Stimulated activated CD8-positive, alpha-beta memory T cell treated with anti-CD3 and anti-CD28 coated beads, Interleukin-2, amount 100 ng/mL, for 1 hour (primary cell): ENCODE measurements around the gene SCP2.

Source experiments
- DNase-seq, 2 donors: peaks; one replicate each; pipeline ENCODE4 v3.0.0-alpha.2; 2020; ENCODE audit warnings: low read depth in 2 of 2

SCP2 gene

DNA sequence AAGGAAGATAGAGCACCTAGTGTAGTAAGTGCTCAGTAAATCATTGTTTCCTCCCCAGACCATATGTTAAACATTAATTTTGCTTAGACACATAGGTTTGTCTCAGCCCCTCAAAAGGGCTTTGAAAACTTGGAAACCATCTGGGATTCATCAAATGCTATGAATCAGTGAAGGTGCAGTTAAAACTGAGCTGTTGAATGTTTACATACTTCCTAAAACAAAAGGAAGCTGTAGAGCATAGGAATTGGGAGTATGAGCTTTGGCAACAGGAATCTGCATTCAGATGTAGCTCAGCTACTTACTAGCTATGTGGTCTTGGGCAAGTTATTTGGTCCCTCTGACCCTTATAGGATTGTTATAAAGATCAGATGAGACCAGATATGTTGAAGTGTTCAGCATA is 116.2 kb downstream of the SCP2 start:
- no peak for DNase-seq

- no peak for DNase-seq
Observed at GRCh38 chr1:53044926-53045325, 117.8 kb downstream of the SCP2 start.

DNA sequence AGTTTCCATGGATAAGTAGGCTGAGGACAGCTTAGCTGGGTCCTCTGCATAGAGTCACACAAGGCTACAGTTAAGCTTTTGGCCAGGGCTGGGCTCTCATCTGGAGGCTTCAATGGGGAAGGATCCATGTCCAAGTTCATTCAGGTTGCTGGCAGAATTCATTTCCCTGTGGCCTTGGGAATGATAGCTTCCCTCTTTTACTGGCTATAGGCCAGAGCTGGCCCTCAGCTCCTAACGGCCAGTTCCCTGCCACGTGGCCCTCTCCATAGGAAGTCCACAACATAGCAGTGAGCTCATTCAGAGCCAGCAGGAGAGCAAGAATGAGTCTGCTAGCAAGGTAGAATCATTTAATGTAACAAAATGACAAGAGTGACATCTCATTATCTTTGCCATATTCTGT is 119.9 kb downstream of the SCP2 start:
- no peak for DNase-seq

DNA sequence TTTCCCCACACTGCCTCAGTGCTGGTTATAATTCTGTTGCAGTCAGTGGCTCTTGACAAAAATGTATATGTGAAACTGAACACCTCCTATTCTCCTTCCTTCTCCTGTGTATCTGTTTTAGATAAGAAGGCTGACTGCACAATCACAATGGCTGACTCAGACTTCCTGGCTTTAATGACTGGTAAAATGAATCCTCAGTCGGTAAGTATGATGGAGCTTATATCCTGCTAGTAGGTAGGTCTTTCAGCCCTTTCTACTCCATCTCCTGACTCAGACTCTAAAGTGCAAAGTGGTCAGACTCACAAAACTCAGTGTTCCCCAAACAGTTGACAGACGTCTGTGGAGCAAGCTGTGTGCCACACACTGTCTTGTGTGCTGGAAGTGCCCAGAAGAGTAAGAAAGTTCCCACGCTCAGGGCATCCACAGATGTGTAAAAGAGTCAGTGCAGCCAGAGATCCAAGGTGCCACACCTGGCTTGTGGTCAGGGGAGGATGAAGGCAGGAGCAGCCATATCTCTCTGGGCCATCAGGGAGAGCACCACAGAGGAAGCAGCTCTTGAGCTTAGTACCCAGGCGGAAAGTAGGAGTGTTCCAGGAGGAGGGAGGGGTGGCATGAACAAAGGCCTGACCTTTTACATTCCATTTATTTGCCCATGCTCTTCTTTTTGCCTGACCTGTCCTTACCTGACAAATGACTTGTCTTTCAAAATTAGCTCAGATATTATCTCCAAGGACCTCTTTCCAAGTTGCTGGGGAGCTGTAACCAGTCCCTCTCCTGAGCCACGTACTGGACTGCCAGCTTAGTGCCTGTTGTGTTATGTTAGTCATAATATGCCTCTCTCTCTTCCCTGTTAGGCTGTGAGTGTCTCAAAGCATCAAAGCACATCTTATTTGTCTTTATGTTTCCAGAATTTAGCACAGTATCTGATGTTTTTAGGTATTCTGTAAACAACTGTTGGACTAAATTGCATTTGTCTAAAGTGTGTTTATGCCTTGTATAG is 121.0 kb downstream of the SCP2 start:
- no peak for DNase-seq

DNA sequence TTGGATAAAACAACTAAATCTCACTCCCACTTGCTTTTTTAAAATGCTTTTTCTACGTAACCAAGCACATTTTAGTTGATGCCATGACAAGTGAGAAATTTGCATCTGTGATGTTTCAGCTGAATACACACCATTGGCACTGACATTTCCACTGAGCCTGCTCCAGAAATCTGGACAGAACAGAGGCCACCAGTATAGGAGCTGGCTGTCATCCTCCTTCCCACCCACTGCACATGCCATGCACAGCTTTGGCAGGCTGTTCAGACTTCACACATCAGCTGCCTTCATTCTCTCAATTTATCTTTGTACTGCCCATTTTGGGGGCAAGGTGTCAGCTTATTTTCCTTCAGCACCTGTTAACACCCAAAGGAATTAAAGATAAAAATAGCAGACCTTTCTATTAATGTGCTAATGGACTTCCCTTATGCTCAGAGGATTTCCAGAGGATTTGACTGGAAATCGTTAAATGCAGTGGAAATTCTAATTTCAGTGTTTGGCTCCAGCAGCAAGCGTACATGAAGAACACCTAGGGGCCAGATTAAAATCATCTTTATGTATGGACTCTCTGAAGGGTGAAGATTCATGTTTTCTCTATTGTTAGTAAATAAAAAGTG is 122.0 kb downstream of the SCP2 start:
- no peak for DNase-seq

GRCh38 chr1:53049574-53049967 is 122.5 kb downstream of the SCP2 start:
- no peak for DNase-seq

DNA sequence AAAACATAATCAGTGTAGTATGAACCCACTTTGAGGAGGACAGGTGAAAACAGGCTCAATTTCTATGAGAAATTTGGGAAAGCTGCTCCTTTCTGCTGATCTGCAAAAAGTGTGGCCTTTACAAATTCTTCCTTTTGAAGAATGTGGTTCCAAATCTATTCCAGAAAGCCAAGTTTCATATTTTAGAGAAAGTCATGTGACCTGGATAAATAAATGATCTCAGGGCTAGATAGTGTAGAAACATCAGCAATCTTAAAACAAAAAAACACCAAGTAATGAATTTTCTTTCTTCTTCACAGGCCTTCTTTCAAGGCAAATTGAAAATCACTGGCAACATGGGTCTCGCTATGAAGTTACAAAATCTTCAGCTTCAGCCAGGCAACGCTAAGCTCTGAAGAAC is 123.2 kb downstream of the SCP2 start:
- DNase-seq = no peak

DNA sequence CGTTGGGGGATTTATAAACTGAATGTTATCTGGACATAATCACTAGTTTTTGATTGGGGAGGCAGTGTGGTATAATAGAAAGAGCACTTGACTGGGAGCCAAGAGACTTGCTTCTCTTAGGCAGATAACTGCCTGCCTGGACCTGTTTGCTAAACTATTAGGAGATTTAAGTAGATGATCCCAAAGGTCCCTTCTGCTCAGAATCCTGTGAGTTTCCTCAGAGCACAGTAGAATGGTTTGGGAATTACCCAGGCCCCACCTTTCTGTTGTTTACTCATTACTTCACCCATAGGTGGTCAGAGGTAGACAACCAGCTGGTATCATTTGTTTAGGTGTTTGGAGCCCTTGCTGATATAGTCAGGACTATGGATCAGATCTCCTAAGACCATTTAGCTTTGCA is 124.6 kb downstream of the SCP2 start:
- no peak for DNase-seq

DNA sequence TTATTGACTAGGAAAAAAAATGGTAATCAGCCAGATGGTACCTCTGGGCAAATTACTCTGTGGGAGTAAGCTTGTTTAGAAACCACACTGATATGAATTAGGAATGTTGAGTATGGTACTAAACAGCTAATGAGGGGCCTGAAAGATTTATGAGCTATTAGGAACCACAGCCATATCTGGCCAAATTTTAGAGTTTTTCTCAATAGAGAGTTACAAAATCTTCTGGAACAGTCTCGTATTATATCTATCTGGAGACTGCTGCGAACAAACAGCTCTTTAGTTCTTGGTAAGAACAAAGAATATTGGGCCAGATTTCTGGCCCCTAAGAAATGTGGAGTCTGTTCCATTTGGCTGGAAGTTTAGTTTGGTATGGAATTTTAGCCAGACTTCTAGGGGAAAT is 130.1 kb downstream of the SCP2 start:
- DNase-seq = no peak

DNA sequence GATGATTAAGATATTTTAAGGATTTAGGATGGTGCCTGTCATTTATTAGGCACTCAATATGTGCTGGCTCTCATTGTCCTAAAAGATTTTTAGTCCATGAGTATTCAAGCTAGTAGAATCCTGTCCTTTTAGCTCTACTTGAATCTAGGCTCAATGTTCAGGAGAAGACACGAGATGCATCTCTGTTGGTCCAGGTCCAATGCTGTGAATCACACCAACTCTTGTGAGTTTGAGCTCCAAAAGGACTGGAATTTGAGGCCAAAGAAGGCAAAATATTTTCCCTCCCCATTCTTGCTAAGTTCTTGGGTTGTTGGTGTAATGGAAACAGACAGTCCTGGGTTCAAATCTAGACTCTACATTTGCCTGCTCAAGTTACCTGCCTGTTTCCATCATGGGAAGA is 133.5 kb downstream of the SCP2 start:
- DNase-seq = no peak

GRCh38 chr1:53061123-53061858 is 134.2 kb downstream of the SCP2 start:
- no peak for DNase-seq

GRCh38 chr1:53061859-53062707 is 135.0 kb downstream of the SCP2 start, which contains the start of gene PODN:
PODN (plus strand) TSS chr1:53062213; CDS start chr1:53069856, 7,643 bp downstream.
- no peak for DNase-seq

GRCh38 chr1:53062708-53063591 is 135.9 kb downstream of the SCP2 start:
- DNase-seq = no peak

DNA sequence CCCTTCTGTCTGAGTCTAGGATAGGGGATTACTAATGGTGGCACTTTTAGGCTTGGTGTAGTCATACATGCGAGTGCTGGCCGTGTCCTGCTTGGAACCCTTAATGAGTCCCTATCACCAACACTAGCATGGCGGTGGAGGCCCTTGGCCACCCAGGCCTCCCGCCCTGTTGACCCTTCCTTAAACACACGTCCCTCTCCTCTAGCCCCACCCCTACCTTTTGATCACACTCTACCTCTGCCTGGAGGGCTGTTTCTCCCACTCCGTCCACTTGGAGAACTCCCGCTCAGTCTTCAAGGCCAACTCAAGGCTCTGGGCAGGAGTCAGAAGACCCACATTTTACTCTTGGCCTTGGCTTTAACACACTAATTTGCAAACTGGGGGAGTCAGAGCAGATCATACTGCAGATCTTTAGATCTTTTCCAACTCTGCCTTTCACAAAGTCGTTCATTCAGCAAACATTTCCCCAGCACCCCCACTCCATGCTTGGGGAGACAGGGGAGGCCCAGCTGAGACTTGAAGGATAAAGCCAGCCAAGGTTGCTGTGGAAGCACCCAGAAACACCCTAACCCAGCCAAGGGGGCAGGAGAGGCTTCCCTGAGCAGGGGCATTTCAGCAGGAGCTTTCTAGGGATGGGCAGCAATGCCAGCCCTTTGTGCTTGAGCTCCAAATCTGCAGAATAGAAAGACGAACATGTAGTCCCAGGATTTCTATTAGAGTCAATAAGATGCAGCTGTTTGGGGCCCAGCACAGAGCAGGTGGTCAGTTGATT is 136.9 kb downstream of the SCP2 start:
- DNase-seq = no peak

GRCh38 chr1:53065391-53065790 is 138.3 kb downstream of the SCP2 start:
- no peak for DNase-seq

DNA sequence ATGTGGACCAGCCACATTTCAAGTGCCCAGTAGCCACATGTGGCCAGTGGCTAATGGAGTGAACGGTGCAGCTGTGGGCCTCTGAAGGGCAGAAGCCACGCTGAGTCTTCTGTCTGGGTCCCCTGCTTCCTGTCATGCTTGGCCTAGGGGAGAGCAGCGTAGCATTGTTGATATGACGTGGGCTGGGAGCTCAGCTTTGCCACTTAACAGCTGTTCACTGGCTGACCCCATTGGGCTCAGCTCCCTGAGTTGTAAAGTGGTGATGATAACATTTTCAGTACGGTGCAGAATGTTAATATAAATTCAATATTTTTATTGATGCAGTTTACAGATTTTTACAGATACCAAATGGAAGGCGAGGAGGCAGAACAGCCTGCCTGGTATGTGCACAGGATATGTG is 139.4 kb downstream of the SCP2 start:
- no peak for DNase-seq

GRCh38 chr1:53066891-53067738 is 140.0 kb downstream of the SCP2 start:
- no peak for DNase-seq

DNA sequence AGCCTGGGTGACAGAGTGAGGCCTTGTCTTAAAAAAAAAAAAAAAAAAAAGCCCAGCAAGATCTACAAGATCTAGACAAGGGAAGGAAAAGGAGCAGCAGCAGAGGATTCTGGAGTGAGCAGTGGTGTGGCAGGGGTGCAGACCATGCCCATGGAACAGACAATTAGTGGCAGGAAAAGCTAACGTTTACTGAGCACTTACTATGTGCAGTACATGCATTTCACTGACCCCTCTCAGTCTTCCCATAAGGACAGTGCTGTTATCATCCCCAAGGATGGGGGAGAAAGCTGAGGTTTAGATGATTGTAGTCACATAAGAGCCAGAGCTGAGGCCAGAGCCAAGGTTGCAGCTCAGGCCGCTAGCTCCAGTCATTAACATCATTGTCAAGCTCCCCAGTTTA is 140.8 kb downstream of the SCP2 start:
- DNase-seq = no peak
